ENCODE data around the gene RAC3. TPM values are rescaled to one million over a fixed set of nuclear protein-coding genes. Genes with fewer than 3 reads are reported as not detected.

RAC3 gene
- total and polyA plus RNA-seq, 9 of the 15 experiments (the other 6 are each of a cell fraction or from before 2014, with no cell fraction given) = 0.23 to 292 (median 118) TPM

DNA sequence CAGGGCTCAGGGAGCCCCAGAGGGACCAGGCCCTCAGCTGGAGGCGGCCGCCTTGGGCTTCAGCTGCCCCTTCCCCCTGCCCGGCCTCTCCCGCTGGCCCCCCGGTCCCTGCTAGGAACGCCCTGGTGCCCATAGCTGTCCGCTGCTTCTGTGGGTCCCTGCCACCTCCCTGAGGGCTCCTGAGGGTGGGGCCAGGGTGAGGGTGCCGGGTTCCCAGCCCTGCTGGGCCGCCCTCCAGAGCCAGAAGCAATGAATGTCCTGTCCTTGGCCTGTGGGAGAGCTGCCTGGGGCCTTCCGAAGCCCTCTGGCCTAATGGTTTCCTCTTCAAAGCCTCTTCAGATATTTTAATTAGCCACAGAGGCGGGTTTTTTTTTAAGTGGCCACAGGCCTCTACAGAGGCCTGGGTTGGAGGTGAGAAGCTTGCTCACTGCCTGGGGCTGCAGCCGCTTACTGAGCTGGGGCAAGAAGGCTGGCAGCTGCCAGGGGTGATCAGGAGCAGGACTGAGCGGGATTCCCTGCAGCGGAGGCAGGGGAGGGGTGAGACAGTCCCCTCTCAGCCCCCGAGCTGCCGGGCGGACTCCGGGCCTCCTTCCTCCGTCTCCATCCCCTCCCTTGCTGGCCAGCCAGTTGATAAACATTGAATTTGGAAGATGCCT is 18.7 kb upstream of the RAC3 start:
- Histone ChIP-seq H3K36me3 (ENCODE audit: control insufficient read depth, insufficient read depth, low read length) (no peaks in the 10 kb centered on the region; the same call in 2 of the 3 replicates), H4K20me1 (replicated peaks; ENCODE audit: control insufficient read depth, insufficient read depth, low read length) (no peaks in the 10 kb centered on the region), H3K27me3 (ENCODE audit: control insufficient read depth in 2 of 2, insufficient read depth in 2 of 2, low read length in 2 of 2) (no peaks in the 10 kb centered on the region), H3K4me1 (replicated peaks in 1 of 2; ENCODE audit: control insufficient read depth in 2 of 2, insufficient read depth in 2 of 2, low read length in 2 of 2) (peaks cover 0 to 87% of the 10 kb centered on the region in 2 experiments; a peak in 3 of 5 replicates), H3K9ac (ENCODE audit: insufficient read depth in 1 of 2, low read depth in 2 of 2, low read length in 2 of 2) (no peak overlapping the region; a peak in 1 of 4 replicates), H3K9me1 (ENCODE audit: control insufficient read depth, insufficient read depth, low read length) (no peaks in the 10 kb centered on the region), H3K4me2 (ENCODE audit: insufficient read depth, low read length) (no peak overlapping the region), H3K27ac (ENCODE audit: extremely low read depth, low read depth, low read length) (no peak overlapping the region), H2AFZ (ENCODE audit: low read depth, low read length) (no peak overlapping the region), H3K9me3 (replicated peaks; ENCODE audit: control insufficient read depth, insufficient read depth, low read depth, low read length) (no peaks in the 10 kb centered on the region), H3K79me2 (ENCODE audit: control insufficient read depth, insufficient read depth, low read length) (no peaks in the 10 kb centered on the region), H3K4me3 (no peak overlapping the region)
- FAIRE-seq (no peak), ATAC-seq (no peak), DNase-seq (ENCODE audit: extremely low read depth in 1 of 4, low spot score in 3 of 4) (no peak)
- in situ Hi-C loops (cut with MboI) = no loop called here
- no TSS peak for BruUV-seq (replicated peaks)
- 80% methylated on average over 12 of the region's 19 CpGs for whole genome bisulfite sequencing (ENCODE audit: insufficient coverage, low coverage, missing lambda C conversion rate)
- ChIA-PET POLR2A (interaction anchor here (1.1 kb wide), 1 partner anchor 9 kb away, joined by 3 read pairs; no protein-coding TSS in a partner anchor), CTCF (ENCODE audit: low intra/inter-chr PET ratio) (no interaction called here)
- intact Hi-C loops (cut with micrococcal nuclease) = no loop called here
- TF ChIP-seq RFX5 (IDR thresholded peaks at IDR 0.05; ENCODE audit: low read depth, low read length) (no peak), ZNF76 (CRISPR knock-in tag; IDR thresholded peaks at IDR 0.05; ENCODE audit: borderline replicate concordance) (no peak), BRF1 (IDR thresholded peaks at IDR 0.05; ENCODE audit: borderline replicate concordance, extremely low read depth, insufficient read length) (no peak), EZH2 (IDR thresholded peaks at IDR 0.05; ENCODE audit: borderline replicate concordance, low read depth, low read length) (no peak), PHF8 (IDR thresholded peaks at IDR 0.05; ENCODE audit: borderline replicate concordance, low read length) (no peak), SAFB (IDR thresholded peaks at IDR 0.05; ENCODE audit: borderline replicate concordance, low read depth, low read length) (no peak)
- TF ChIP-seq, protein P1, sequence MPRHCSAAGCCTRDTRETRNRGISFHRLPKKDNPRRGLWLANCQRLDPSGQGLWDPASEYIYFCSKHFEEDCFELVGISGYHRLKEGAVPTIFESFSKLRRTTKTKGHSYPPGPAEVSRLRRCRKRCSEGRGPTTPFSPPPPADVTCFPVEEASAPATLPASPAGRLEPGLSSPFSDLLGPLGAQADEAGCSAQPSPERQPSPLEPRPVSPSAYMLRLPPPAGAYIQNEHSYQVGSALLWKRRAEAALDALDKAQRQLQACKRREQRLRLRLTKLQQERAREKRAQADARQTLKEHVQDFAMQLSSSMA (CRISPR knock-in tag; IDR thresholded peaks at IDR 0.05) = no peak
- TF ChIP-seq, protein P2, sequence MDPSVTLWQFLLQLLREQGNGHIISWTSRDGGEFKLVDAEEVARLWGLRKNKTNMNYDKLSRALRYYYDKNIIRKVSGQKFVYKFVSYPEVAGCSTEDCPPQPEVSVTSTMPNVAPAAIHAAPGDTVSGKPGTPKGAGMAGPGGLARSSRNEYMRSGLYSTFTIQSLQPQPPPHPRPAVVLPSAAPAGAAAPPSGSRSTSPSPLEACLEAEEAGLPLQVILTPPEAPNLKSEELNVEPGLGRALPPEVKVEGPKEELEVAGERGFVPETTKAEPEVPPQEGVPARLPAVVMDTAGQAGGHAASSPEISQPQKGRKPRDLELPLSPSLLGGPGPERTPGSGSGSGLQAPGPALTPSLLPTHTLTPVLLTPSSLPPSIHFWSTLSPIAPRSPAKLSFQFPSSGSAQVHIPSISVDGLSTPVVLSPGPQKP (CRISPR knock-in tag; IDR thresholded peaks at IDR 0.05) = no peak
- TF ChIP-seq, protein P3, sequence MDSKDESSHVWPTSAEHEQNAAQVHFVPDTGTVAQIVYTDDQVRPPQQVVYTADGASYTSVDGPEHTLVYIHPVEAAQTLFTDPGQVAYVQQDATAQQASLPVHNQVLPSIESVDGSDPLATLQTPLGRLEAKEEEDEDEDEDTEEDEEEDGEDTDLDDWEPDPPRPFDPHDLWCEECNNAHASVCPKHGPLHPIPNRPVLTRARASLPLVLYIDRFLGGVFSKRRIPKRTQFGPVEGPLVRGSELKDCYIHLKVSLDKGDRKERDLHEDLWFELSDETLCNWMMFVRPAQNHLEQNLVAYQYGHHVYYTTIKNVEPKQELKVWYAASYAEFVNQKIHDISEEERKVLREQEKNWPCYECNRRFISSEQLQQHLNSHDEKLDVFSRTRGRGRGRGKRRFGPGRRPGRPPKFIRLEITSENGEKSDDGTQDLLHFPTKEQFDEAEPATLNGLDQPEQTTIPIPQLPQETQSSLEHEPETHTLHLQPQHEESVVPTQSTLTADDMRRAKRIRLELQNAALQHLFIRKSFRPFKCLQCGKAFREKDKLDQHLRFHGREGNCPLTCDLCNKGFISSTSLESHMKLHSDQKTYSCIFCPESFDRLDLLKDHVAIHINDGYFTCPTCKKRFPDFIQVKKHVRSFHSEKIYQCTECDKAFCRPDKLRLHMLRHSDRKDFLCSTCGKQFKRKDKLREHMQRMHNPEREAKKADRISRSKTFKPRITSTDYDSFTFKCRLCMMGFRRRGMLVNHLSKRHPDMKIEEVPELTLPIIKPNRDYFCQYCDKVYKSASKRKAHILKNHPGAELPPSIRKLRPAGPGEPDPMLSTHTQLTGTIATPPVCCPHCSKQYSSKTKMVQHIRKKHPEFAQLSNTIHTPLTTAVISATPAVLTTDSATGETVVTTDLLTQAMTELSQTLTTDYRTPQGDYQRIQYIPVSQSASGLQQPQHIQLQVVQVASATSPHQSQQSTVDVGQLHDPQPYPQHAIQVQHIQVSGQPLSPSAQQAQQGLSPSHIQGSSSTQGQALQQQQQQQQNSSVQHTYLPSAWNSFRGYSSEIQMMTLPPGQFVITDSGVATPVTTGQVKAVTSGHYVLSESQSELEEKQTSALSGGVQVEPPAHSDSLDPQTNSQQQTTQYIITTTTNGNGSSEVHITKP (IDR thresholded peaks at IDR 0.05; ENCODE audit: partially characterized antibody) = no peak
- TF ChIP-seq, protein P4, sequence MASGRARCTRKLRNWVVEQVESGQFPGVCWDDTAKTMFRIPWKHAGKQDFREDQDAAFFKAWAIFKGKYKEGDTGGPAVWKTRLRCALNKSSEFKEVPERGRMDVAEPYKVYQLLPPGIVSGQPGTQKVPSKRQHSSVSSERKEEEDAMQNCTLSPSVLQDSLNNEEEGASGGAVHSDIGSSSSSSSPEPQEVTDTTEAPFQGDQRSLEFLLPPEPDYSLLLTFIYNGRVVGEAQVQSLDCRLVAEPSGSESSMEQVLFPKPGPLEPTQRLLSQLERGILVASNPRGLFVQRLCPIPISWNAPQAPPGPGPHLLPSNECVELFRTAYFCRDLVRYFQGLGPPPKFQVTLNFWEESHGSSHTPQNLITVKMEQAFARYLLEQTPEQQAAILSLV (tag; IDR thresholded peaks at IDR 0.05) = no peak
- TF ChIP-seq, protein P5, sequence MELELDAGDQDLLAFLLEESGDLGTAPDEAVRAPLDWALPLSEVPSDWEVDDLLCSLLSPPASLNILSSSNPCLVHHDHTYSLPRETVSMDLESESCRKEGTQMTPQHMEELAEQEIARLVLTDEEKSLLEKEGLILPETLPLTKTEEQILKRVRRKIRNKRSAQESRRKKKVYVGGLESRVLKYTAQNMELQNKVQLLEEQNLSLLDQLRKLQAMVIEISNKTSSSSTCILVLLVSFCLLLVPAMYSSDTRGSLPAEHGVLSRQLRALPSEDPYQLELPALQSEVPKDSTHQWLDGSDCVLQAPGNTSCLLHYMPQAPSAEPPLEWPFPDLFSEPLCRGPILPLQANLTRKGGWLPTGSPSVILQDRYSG (tag; conservative IDR thresholded peaks at IDR 0.05; ENCODE audit: low read depth) = no peak
- TF ChIP-seq, protein P6, sequence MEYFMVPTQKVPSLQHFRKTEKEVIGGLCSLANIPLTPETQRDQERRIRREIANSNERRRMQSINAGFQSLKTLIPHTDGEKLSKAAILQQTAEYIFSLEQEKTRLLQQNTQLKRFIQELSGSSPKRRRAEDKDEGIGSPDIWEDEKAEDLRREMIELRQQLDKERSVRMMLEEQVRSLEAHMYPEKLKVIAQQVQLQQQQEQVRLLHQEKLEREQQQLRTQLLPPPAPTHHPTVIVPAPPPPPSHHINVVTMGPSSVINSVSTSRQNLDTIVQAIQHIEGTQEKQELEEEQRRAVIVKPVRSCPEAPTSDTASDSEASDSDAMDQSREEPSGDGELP (CRISPR knock-in tag; IDR thresholded peaks at IDR 0.05; ENCODE audit: borderline replicate concordance) = no peak

Measured in K562 (cell line).